Neural cell (in vitro differentiated cells): ENCODE results near the gene SLC34A1. TPM values are rescaled to one million over a fixed set of nuclear protein-coding genes. Genes with fewer than 3 reads are reported as not detected.

Source experiments
- H2AFZ ChIP-seq: fragments of 200-600, 300-800 bp; sonication (generic), shearing (Covaris generic); 2 replicates; pipeline ENCODE4 v1.6.0; 2014; ENCODE audit warnings: low read depth, mild to moderate bottlenecking, antibody characterized with exemption, low read length, moderate library complexity
- H3F3A ChIP-seq: fragments of 200-600 bp; shearing (Covaris generic); 2 replicates; pipeline ENCODE4 v1.6.1; 2016; ENCODE audit warnings: mild to moderate bottlenecking, moderate library complexity, mixed read lengths, antibody characterized with exemption, low read length; ENCODE audit not compliant: insufficient read depth, poor library complexity, severe bottlenecking
- H3K27ac ChIP-seq: fragments of 200-600, 300-800 bp; sonication (generic), shearing (Covaris generic); 2 replicates; pipeline ENCODE4 v1.5.1; 2014; ENCODE audit warnings: mild to moderate bottlenecking, low read length, moderate library complexity
- H3K27me3 ChIP-seq: fragments of 300-800, 200-600 bp; sonication (generic), shearing (Covaris generic); 2 replicates; pipeline ENCODE4 v1.6.0; 2014; ENCODE audit warnings: mild to moderate bottlenecking, low read depth, low read length, moderate library complexity; ENCODE audit not compliant: insufficient read depth
- H3K36me3 ChIP-seq: fragments of 300-800, 200-600 bp; sonication (generic), shearing (Covaris generic); 2 replicates; pipeline ENCODE4 v1.5.1; 2014; ENCODE audit warnings: mild to moderate bottlenecking, antibody characterized with exemption, low read length, moderate library complexity; ENCODE audit not compliant: insufficient read depth
- H3K4me2 ChIP-seq: fragments of 300-800, 200-600 bp; sonication (generic), shearing (Covaris generic); 2 replicates; pipeline ENCODE4 v1.6.0; 2014; ENCODE audit warnings: mild to moderate bottlenecking, low read length
- H3K4me3 ChIP-seq: fragments of 300-800, 200-600 bp; sonication (generic), shearing (Covaris generic); 2 replicates; pipeline ENCODE4 v1.5.1; 2014; ENCODE audit warnings: mild to moderate bottlenecking, low read length, moderate library complexity
- H3K79me2 ChIP-seq: fragments of 200-600 bp; shearing (Covaris generic); replicated peaks from 2 replicates; pipeline ENCODE4 v1.6.0; 2014; ENCODE audit warnings: mild to moderate bottlenecking, low read length, moderate library complexity; ENCODE audit not compliant: insufficient read depth
- H3K9ac ChIP-seq: fragments of 300-800, 200-600 bp; sonication (generic), shearing (Covaris generic); 2 replicates; pipeline ENCODE4 v1.6.1; 2016; ENCODE audit warnings: mild to moderate bottlenecking, low read length, mixed read lengths
- H3K9me2 ChIP-seq: fragments of 200-600 bp; shearing (Covaris generic); 2 replicates; pipeline ENCODE4 v1.6.1; 2016; ENCODE audit warnings: mild to moderate bottlenecking, low read length, mixed read lengths; ENCODE audit not compliant: insufficient read depth
- H3K9me3 ChIP-seq: fragments of 200-600, 300-800 bp; sonication (generic), shearing (Covaris generic); 2 replicates; pipeline ENCODE4 v1.6.1; 2016; ENCODE audit warnings: mild to moderate bottlenecking, mixed run types, low read length, moderate library complexity, mixed read lengths
- H4K20me1 ChIP-seq: fragments of 200-600 bp; shearing (Covaris generic); 2 replicates; pipeline ENCODE4 v1.6.1; 2016; ENCODE audit warnings: mild to moderate bottlenecking, mixed run types; ENCODE audit not compliant: insufficient read depth
- CTCF ChIP-seq: fragments of 450-650 bp; IDR thresholded peaks from 2 replicates; pipeline ENCODE4 v1.5.1; 2014; ENCODE audit warnings: antibody characterized with exemption, mild to moderate bottlenecking, moderate library complexity; ENCODE audit not compliant: poor library complexity, severe bottlenecking
- EP300 ChIP-seq: fragments of 450-650 bp; conservative IDR thresholded peaks from 2 replicates; pipeline ENCODE4 v1.6.1; 2014; ENCODE audit warnings: antibody characterized with exemption, mild to moderate bottlenecking, moderate library complexity; ENCODE audit not compliant: poor library complexity, severe bottlenecking
- EZH2 ChIP-seq: fragments of 200-600, 300-800 bp; shearing (Covaris generic), sonication (generic); IDR thresholded peaks from 2 replicates; pipeline ENCODE4 v1.6.1; 2014; ENCODE audit warnings: antibody characterized with exemption, low read length, borderline replicate concordance, mild to moderate bottlenecking; ENCODE audit not compliant: insufficient read depth, poor library complexity, severe bottlenecking
- MXI1 ChIP-seq: fragments of 450-650 bp; conservative IDR thresholded peaks from 2 replicates; pipeline ENCODE4 v1.6.1; 2014; ENCODE audit warnings: antibody characterized with exemption, mild to moderate bottlenecking; ENCODE audit not compliant: poor library complexity, severe bottlenecking
- POLR2AphosphoS5 ChIP-seq: IDR thresholded peaks from 2 replicates; pipeline ENCODE4 v1.6.1; 2012
- RAD21 ChIP-seq: fragments of 450-650 bp; conservative IDR thresholded peaks from 2 replicates; pipeline ENCODE4 v1.6.1; 2014; ENCODE audit warnings: antibody characterized with exemption, mild to moderate bottlenecking, moderate library complexity
- REST ChIP-seq: IDR thresholded peaks from 2 replicates; pipeline ENCODE4 v1.6.1; 2012; ENCODE audit warnings: borderline replicate concordance
- SMC3 ChIP-seq: fragments of 450-650 bp; conservative IDR thresholded peaks from 2 replicates; pipeline ENCODE4 v1.6.1; 2014; ENCODE audit warnings: antibody characterized with exemption, mild to moderate bottlenecking, moderate library complexity; ENCODE audit not compliant: poor library complexity
- TAF1 ChIP-seq: IDR thresholded peaks from 2 replicates; pipeline ENCODE4 v1.6.1; 2012; ENCODE audit warnings: low read depth
- polyA plus RNA-seq: library from polyadenylated mRNA; depleted of rRNA; stranded (reverse); fragments of >200 nt; gene quantifications from 2 replicates; pipeline ENCODE4 v1.2.3, GENCODE V29; 2014

Gene SLC34A1
- polyA plus RNA-seq, 1 donor from 2014 or later = not detected

GRCh38 chr5:177429248-177430040 lies 45.2 kb downstream of the SLC34A1 start:
- Histone ChIP-seq H3K36me3 (no peaks in the 10 kb centered on the region), H3K27me3 (no peaks in the 10 kb centered on the region), H3F3A (no peaks in the 10 kb centered on the region), H2AFZ (no peak overlapping the region), H4K20me1 (no peaks in the 10 kb centered on the region), H3K4me3 (no peak overlapping the region), H3K27ac (no peak overlapping the region), H3K79me2 (peaks cover 18% of the 10 kb centered on the region), H3K9ac (no peak overlapping the region), H3K4me2 (no peak overlapping the region), H3K9me2 (no peaks in the 10 kb centered on the region), H3K9me3 (no peaks in the 10 kb centered on the region)
- TF ChIP-seq POLR2AphosphoS5 = no peak
- no peak for TF ChIP-seq TAF1
- TF ChIP-seq EP300 = no peak

- peaks cover 18% of the 10 kb centered on the region for H3K79me2 ChIP-seq
- no peak overlapping the region for H3K9ac ChIP-seq
- no peaks in the 10 kb centered on the region for H3F3A ChIP-seq
- no peaks in the 10 kb centered on the region for H4K20me1 ChIP-seq
- no peak overlapping the region for H2AFZ ChIP-seq
- H3K36me3 ChIP-seq = no peaks in the 10 kb centered on the region
- no peaks in the 10 kb centered on the region for H3K27me3 ChIP-seq
- no peak for TF ChIP-seq RAD21
- no peak for TF ChIP-seq CTCF
- no peak for TF ChIP-seq MXI1
- no peak for TF ChIP-seq EP300
- no peak for TF ChIP-seq SMC3
- TF ChIP-seq EZH2 = no peak
- no peak for TF ChIP-seq TAF1
- TF ChIP-seq REST = no peak
- no peak for TF ChIP-seq POLR2AphosphoS5
- H3K27ac ChIP-seq = no peak overlapping the region
- H3K9me3 ChIP-seq = no peaks in the 10 kb centered on the region
- H3K4me3 ChIP-seq = no peak overlapping the region
- H3K4me2 ChIP-seq = no peak overlapping the region
- H3K9me2 ChIP-seq = no peaks in the 10 kb centered on the region
Observed at GRCh38 chr5:177430140-177430951, 46.1 kb downstream of the SLC34A1 start.
